GM21515 (cell line): ENCODE data around the gene ITPRID1.

Source experiments
- ATAC-seq: cut with Tn5 transposase; IDR thresholded peaks from one replicate; pipeline ENCODE4 v1.9.1; 2021; ENCODE audit not compliant: unreplicated experiment

The ITPRID1 gene

DNA sequence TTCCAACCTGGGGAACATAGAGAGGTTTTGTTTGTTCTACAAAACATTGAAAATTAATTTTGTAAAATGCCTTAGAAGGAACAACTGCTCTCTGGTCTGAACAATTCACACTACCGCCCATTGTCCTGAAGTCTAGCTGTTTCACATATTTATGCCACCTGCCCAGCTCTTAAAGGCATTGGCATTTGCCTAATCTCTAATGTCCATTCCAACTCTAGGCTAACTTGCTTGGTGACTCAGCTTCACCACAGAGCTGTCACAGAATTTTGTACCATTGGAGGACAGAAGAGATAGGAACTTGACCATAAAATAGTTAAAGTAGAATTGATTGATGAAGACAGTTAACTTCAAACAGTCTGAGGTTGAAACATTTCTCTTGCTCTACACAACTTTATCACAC lies 119.6 kb downstream of the ITPRID1 start:
- ATAC-seq = no peak

DNA sequence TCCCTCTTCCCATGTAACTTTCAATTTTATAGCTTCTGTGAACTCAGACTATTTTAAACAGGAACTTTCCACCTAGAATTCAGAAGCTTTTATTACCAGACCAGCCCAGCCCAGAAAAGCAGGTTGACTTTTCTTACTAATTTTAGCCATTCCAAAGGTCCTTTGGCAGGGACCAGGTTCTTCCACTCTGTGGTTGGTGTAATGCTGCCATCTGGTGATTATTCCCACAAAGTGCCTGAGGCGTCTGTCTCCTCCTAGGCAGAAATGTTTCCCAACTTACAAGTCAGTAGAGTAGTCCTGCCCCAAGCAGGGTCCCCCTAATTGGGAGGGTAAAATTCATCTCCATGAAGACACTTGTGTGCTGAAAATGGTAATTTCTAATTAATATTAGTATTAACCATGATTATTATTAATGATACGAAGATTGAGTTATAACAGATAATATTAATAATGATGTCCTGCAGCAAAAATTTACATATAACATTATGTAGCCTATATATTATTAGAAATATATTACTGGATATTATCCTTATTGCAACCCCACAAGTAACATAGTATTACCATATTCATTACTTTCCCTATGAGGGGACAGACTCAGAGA lies 120.1 kb downstream of the ITPRID1 start:
- ATAC-seq = no peak

DNA sequence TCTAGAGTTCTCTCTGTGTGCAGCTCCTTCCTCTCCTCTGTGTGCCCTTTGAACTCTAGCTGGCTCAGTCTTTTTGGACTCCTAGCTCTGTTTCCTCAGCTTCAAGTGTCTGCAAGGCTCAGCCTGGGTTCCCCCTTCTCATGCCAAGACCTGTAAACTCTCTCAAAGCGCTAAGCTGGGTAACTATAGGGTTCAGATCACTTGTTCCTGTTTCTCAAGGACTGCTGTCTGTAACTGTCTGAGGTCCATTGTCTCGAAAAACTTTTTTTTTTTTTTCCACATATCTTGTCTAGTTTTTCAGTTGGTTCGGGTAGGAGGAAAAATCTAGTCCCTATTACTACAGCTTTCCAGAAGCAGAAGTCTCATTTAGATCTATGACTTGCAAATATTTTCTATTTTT lies 126.5 kb downstream of the ITPRID1 start:
- no peak for ATAC-seq

DNA sequence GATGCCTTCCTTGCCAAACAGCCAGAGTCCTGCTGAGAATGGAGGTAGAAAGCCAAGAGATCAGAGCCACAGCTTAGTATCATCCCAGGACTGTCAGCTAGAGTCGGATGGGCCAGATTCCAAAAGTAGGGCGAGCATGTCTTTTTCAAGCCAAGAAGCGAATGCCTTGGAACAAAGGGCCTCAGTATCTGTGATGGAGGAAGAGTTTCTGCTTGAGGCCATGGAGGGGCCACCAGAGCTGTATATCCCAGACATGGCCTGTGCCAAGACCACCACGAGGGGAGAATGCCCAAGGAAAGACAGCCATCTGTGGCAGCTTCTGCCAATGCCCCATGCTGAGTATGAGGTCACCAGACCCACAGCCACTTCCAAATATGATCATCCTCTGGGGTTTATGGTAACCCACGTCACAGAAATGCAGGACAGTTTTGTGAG lies 128.8 kb downstream of the ITPRID1 start:
- ATAC-seq = no peak

DNA sequence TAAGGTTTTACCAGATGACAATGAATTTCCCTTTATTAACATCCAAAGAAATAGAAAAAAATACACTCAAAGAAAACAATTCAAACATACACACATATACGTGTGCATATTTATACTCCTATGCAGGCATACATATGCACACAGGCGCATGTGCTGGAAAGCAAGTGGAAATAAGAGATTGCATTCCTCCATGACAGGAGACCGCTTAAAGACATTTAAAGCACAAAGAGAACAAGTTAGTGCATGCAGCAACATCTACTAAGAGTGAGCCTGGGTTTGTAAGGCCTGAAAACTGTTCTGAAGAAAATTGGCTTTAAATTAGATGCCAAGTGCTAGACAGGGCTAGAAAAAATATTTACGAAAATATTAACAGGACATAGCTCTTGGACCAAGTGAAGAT lies 133.1 kb downstream of the ITPRID1 start:
- ATAC-seq = no peak

DNA sequence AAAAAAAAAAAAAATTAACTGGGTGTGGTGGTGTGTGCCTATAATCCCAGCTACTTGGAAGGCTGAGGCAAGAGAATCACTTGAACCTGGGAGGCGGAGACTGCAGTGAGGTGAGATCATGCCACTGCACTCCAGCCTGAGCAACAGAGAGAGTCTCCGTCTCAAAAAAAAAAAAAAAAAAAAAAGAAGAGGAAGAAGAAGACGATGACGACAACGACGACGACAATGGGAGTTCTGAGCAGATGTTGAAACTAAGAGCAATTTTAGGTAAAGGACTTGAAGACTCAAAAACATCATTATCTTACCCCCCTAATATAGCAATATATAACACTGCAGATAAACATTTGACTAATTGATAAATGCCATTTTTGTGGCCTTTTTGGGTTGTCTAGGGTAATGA lies 133.6 kb downstream of the ITPRID1 start:
- ATAC-seq = no peak

DNA sequence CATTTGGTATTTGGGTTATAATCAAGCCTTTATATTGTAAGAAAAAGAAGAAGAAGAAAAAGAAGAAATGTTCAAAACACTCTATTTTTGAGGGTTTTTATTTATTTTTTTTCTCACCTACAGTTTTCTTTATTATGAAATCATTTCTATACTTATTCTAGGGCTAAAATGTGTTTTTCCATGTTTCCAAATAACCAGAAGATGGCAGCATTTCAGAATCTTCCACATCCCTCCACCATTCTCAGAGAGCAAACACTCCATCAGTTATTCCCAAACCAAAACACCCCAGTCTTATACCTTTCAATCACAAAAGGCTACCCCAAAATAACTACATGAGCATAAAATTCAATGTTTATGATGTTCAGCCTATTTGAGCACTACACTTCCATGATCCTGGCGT lies 134.4 kb downstream of the ITPRID1 start:
- no peak for ATAC-seq

DNA sequence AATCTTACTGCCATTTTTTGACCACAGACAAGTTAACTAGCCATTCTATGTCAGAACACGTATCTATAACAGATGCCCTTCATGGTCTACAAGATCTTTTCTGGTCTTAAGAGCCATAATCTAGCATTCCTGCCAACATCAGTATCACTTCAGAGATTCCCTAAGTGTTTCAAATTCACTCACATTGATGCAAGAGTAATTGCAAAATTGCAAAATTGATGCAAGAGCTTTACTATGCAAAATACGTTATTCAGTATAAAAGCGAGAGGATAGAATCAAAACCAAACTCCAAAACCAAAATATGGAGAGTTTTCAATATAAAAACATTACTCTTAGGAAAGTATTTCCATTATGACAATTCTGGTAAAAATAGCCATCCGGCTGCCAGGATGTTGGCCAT lies 135.0 kb downstream of the ITPRID1 start:
- ATAC-seq = no peak

DNA sequence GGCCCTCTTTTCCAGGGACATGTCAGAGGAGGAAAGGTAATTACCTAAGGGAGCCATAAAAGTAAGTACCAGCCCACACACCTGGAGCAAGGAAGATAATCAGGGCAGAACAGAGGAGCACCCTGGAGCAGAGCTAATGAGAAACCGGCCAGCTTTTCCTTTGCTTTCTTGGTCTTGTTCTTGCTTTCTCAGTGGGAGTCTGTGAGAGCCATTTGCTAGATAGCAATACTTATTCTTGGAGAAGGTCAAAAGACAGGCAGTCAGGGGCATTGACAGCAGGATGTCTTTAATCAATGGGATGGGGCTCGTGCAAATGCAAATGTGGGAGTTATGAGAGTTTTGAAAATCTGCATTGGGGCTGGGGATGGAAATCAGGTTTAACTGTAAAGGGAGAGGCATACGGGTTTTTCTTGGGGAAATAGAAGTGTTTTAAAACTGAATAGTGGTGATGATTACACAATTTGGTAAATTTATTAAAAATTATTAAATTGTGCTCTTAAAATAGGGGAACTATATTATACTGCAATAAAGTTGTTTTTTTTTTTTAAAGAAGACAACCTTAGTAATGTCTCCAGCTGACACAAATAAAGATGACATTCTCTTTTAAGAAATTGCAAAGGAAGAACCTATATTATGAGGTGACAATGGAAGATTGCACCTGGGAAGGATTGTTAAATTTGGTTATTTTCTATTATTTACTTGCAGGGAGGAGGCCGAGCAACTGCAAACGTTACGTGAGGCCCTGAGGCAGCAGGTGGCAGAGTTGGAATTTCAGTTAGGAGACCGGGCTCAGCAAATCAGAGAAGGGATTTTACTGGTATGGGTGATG lies 137.6 kb downstream of the ITPRID1 start:
- ATAC-seq = no peak

DNA sequence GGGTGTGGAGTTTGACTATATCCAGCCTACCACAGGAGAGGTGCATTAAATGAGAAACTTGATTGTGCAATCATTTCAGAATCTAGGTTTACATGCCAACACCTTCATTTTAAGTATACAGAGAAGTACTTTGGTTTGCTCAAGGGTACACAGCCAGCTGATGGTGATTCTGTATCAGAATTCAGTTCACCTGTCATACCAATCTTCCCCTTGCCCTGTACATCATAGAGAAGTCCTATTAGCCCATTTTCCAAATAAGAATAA lies 138.1 kb downstream of the ITPRID1 start:
- no peak for ATAC-seq

DNA sequence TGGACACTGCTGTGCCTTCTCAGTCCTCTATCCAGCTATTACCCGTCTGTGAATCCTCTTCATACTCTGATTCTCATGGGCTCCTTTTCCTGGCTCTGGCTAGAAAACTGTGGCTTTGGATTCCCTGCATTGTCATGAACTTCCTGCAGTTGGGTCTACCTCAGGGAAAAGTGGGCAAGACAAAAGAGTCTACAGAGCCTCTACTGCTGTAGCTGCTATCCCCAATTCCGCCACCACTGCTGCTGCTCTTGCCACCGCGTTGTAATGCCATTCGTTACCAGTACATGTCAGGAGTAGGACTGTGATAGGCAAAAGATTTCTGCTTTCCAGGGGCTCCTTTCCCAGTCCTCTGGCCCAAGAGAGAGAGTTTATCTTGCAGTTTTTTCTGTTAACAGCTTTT lies 149.2 kb downstream of the ITPRID1 start:
- no peak for ATAC-seq

DNA sequence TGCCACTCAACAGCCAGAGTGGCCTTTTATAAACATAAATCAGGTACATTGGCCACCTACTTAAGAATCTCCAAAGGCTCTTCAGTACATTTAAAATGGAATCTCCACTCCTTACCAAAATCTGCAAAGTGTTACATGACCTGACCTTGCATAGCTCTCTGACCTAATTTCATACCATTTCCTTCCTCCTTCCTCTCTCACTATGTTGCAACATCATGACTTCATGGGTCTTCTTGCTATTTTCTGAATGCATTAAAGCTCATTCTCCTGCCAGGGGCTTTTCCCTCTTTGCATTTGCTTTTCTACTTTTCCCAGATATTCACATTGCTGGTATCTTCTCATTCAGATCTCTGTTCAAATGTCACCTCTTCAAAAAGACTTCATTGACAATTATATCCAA lies 151.0 kb downstream of the ITPRID1 start:
- no peak for ATAC-seq

DNA sequence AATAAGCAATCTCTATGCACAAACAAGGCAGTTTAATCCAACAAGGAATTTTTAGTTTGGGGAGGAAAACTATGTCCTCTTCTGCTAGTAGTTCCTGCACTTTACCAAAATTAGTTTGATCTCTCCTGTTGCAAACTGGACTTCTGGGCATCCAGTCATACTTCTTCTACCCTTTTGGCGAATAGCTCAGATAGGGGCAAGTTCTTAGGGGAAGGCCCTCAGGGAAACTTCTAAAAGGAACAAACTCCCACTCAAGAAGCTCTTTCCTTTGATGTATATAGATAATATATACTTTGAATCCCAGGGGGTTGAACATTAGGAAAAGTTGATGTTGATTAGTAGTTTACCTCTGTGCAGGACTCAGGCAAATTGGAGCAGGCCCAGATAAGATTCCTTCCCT lies 151.7 kb downstream of the ITPRID1 start:
- ATAC-seq = no peak

DNA sequence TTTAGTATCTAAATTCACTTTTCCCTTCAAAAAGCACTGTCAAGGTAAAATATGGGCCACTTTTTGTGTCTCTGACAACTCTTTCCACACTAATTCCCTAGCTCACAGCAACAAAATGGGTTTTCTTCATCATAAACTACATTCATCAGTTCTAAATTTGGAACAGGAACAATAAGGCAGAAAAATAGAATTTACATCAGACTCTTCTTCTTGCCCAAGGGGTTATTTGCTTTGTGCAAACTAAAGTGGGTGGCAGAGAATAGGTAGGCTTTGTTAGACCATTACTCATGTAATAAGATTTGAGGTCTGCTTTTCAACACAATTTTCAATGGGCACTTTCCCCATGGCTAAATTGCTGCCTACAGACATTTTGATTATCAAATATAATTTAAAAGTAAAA lies 155.6 kb downstream of the ITPRID1 start:
- no peak for ATAC-seq

DNA sequence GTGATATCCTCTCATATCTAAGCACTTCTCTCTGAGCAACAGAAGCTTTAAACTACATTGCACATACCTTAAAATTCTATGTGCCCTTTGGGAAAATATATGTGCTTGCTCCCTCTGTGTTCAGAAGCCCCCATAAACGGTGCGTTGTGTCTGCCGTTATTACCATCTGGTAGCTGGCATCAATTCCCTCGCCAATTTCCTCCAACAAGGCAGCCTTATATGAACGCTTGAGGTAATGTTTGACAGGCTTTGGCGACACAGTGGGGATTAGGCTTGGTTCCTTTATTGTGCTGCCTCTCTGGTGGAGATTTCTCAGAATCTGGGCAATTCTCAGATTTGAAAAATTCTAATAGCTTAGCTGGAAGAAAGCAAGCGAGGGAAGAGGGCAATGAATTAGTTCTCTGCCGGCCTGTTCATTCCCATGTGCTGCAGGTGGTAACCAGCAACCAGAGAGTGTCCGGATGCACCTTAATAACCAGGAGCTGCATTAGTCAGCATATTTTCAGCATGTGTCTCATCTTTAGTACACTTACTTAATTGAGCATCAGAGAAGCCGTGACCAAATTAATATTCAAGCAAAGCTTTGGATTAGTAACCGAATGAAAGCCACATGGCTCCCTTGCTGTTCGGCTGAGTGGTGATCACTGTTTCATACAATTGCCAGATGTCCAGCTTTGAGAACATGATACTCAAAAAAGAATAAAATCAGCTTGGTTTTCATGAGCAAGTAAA lies 165.8 kb downstream of the ITPRID1 start:
- no peak for ATAC-seq

DNA sequence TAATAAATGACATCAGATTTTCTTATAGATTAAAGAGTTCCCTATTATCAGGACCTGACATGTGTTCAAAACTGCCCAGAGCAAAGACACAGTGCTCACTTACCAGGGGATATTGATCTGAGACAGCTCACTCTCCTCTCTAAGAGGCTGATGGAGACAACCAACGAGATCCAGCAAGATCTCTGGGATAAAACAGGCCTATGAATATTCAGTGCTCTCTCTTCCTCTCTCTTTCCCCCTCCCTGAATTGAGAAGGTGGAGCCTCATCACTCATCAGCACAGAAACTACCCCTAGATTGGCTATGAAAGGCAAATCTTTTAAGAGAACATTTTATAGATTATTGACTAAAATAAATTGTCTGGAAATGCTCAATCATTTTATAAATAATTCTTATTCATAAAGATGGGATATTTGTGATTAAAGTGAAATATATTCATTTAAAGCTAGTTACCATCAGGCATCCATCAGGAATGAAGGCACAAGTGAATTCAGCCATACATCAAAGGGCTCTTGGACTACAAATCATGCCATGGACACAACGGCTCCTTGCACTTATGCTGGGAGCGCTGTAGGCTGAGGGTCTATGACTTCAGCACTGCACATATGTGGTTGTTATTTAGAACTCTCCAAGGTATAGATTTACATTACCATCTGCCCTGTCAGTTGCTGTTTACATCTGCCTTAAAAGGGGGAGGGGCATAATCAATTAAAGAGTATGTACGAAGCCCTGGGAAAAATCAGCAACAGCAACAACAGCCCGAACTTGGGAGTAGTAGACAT lies 169.7 kb downstream of the ITPRID1 start:
- ATAC-seq = no peak

DNA sequence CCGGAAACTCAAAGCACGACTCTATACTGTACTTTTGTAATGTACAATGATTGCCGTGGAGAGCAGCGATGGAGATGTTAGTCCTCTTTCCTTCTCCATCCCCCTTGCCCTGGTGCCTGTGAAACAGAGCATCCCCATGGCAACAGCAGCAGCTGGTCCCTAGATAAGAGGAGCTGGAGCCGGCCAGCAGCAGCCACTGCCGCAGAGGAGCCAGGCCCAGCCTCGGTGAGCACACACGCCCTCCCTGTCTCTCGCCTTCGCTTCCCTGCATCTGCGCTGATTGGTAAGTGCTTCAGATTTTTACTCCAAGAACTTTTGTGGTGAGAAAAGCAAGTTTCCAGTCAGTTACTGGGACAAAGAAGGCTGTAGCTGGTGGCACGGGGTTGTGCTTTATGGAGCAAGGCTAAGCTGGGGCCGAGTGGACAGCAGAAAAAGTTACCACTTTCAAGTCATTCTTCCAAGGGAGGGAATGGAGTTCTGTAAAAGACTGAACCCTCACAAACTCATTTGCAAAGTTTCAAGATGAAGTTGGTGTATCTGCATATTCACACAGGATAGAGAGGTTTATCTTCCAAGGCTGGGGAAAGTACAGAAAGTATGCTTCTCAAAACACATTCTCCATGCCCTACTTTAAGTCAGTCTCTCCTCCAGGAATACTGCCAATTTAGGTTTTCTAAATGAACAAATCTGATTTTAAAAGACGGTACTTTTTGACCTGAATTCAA lies 173.3 kb downstream of the ITPRID1 start, which contains the start of gene PPP1R17:
Gene PPP1R17 (plus strand): TSS at position 192 of the 725 bp plus-strand sequence. CDS start 5,227 bp downstream, outside the sequence.
- no peak for ATAC-seq

DNA sequence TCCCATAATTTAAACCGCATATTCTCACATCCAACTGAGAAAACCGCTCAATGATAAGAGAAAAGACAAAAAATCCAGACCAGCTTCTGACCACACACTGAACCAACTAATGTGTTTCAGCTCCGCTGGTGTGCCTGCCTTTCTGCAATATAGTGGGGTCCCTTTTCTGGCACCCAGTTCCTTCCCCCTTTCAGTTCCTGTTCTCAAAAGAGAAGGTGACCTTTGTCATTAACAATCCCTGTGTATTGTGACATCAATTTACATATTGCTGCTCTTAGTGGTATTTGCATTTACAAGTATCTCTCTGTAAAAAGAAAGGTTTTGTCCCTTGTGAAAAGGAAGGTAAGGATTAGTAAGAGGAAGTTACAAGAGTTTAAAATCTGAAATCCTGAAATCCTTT lies 174.5 kb downstream of the ITPRID1 start:
- peak; percentile 97 for ATAC-seq

DNA sequence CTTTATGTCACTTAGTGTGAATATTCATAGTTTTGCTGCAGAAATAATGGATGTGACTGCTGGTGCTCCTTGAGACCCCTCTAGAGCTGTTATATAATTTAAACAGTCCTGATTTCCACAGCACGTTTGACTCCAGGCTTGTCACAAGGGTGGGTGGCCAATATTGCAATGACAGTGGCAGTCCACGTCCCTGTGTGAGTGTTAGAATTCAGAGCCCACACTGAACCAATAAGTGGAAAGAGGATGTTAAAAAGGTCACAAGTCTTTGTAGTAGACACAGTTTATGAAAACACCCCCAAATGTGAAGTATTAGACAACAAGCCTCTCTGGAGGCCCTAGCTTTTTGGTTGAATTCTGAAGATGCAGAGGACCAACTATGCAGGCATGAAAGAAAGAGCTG lies 175.1 kb downstream of the ITPRID1 start:
- ATAC-seq = no peak

DNA sequence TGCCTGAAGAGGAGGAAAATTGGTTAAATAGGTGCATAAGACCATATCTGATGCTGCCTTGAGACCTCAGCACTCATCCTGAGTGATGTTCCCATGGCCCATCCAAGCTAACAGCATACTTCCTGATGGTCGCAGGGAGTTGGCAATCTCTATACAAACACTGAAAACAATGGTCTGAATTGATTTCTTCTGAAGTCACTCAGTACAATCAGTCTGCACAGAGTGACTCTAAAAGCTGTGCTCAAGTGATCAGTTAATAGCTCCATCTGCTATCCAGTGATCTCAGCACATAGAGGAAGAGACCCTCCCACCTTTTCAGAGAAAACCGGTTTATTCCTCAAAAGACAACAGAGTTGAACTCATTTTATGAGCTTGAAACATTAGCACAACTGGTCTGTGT lies 177.0 kb downstream of the ITPRID1 start:
- no peak for ATAC-seq

DNA sequence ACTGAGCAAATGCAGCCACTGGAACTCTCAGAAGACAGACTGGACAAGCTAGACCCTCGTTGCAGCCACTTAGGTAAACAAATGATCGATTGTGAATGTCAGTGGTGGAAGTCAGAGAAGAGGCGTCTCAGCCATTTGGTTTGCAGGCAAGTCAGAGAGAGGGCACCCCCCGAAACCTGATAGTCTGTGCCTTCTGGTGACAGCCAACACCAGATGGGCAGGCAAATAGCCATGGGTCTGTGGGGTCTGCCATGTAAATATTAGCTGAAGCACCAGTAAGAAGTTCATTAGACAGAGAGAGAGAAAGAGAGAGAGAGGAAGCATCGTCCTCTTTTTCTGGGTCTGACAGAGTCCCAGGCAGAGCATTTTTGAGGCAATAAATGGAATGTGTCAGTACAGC lies 178.6 kb downstream of the ITPRID1 start:
- no peak for ATAC-seq
